HUES6 (cell line): ENCODE data around the gene NUDT17.

ENCODE experiments used
- H3K27ac ChIP-seq: 2 replicates; pipeline ENCODE4 v1.7.0; 2013; ENCODE audit warnings: low read depth, mild to moderate bottlenecking, low read length, inconsistent platforms
- H3K27me3 ChIP-seq: 2 replicates; pipeline ENCODE4 v1.6.1; 2013; ENCODE audit warnings: low read length; ENCODE audit not compliant: control insufficient read depth, insufficient read depth
- H3K36me3 ChIP-seq: 2 replicates; pipeline ENCODE4 v1.6.1; 2013; ENCODE audit warnings: low read length; ENCODE audit not compliant: control insufficient read depth, insufficient read depth
- H3K4me1 ChIP-seq: 2 replicates; pipeline ENCODE4 v1.6.1; 2013; ENCODE audit warnings: low read length; ENCODE audit not compliant: control insufficient read depth, insufficient read depth
- H3K4me3 ChIP-seq: 2 replicates; pipeline ENCODE4 v1.5.1; 2013; ENCODE audit warnings: low read depth, low read length
- H3K9ac ChIP-seq: one replicate; pipeline ENCODE4 v1.6.1; 2013; ENCODE audit warnings: mild to moderate bottlenecking, low read length
- H3K9me3 ChIP-seq: 2 replicates; pipeline ENCODE4 v1.6.1; 2013; ENCODE audit warnings: low read depth, low read length; ENCODE audit not compliant: control insufficient read depth, insufficient read depth

The NUDT17 gene

GRCh38 chr1:145874646-145875045 is 29.2 kb downstream of the NUDT17 start:
- Histone ChIP-seq H3K27me3 (peaks cover 52% of the 10 kb centered on the region), H3K4me1 (peaks cover 16% of the 10 kb centered on the region), H3K36me3 (no peaks in the 10 kb centered on the region), H3K9me3 (no peaks in the 10 kb centered on the region), H3K9ac (no peak overlapping the region), H3K27ac (no peak overlapping the region), H3K4me3 (no peak overlapping the region)

GRCh38 chr1:145877923-145878486 is 32.6 kb downstream of the NUDT17 start:
- Histone ChIP-seq H3K36me3 (no peaks in the 10 kb centered on the region), H3K27ac (no peak overlapping the region), H3K9me3 (no peaks in the 10 kb centered on the region), H3K27me3 (peaks cover 39% of the 10 kb centered on the region), H3K4me3 (no peak overlapping the region), H3K9ac (no peak overlapping the region), H3K4me1 (peaks cover 12% of the 10 kb centered on the region)

GRCh38 chr1:145878724-145879123 is 33.3 kb downstream of the NUDT17 start:
- peaks cover 10% of the 10 kb centered on the region for H3K4me1 ChIP-seq
- no peaks in the 10 kb centered on the region for H3K36me3 ChIP-seq
- no peak overlapping the region for H3K27ac ChIP-seq
- H3K9me3 ChIP-seq = no peaks in the 10 kb centered on the region
- no peak overlapping the region for H3K9ac ChIP-seq
- H3K4me3 ChIP-seq = no peak overlapping the region
- peaks cover 38% of the 10 kb centered on the region for H3K27me3 ChIP-seq

- Histone ChIP-seq H3K36me3 (no peaks in the 10 kb centered on the region), H3K4me1 (peaks cover 10% of the 10 kb centered on the region), H3K9ac (no peak overlapping the region), H3K27ac (no peak overlapping the region), H3K9me3 (no peaks in the 10 kb centered on the region), H3K4me3 (no peak overlapping the region), H3K27me3 (peaks cover 38% of the 10 kb centered on the region)
Measured at GRCh38 chr1:145879775-145880174, 34.3 kb downstream of the NUDT17 start.

GRCh38 chr1:145884675-145885074 is 39.2 kb downstream of the NUDT17 start:
- Histone ChIP-seq H3K4me3 (no peak overlapping the region), H3K27me3 (peaks cover 29% of the 10 kb centered on the region), H3K4me1 (peaks cover 9% of the 10 kb centered on the region), H3K27ac (no peak overlapping the region), H3K9me3 (no peaks in the 10 kb centered on the region), H3K36me3 (no peaks in the 10 kb centered on the region), H3K9ac (no peak overlapping the region)

- H3K4me1 ChIP-seq = 0 out of 2 replicates have a peak, but pooled peaks cover 5% of the 10 kb centered on the region
- peak within 1 kb of the TSS; percentile 78 for H3K4me3 ChIP-seq
- H3K9ac ChIP-seq = no peak within 1 kb of the TSS
- no peaks in the 10 kb centered on the region for H3K9me3 ChIP-seq
- no peak within 1 kb of the TSS for H3K27ac ChIP-seq
- H3K36me3 ChIP-seq = no peaks in the 10 kb centered on the region
- peaks cover 29% of the 10 kb centered on the region for H3K27me3 ChIP-seq
Measured at GRCh38 chr1:145885738-145886287, 40.4 kb downstream of the NUDT17 start, which contains the start of gene ANKRD35. Gene ANKRD35 (minus strand): TSS chr1:145885866. CDS start chr1:145885758, 108 bp downstream.

- Histone ChIP-seq H3K9ac (no peak overlapping the region), H3K27ac (no peak overlapping the region), H3K4me1 (peaks cover 6% of the 10 kb centered on the region; the same call in 1 of the 2 replicates), H3K36me3 (no peaks in the 10 kb centered on the region), H3K9me3 (no peaks in the 10 kb centered on the region), H3K4me3 (peak overlapping the region; percentile 78), H3K27me3 (peaks cover 29% of the 10 kb centered on the region)
Measured at GRCh38 chr1:145886390-145886789, 41.0 kb downstream of the NUDT17 start.

GRCh38 chr1:145886816-145887215 is 41.4 kb downstream of the NUDT17 start:
- Histone ChIP-seq H3K27me3 (peaks cover 29% of the 10 kb centered on the region), H3K9ac (no peak overlapping the region), H3K27ac (no peak overlapping the region), H3K4me3 (no peak overlapping the region; the same call in 1 of the 2 replicates), H3K36me3 (no peaks in the 10 kb centered on the region), H3K9me3 (no peaks in the 10 kb centered on the region), H3K4me1 (peaks cover 10% of the 10 kb centered on the region)

GRCh38 chr1:145887631-145888030 is 42.2 kb downstream of the NUDT17 start:
- no peak overlapping the region for H3K9ac ChIP-seq
- H3K4me1 ChIP-seq = peaks cover 15% of the 10 kb centered on the region
- H3K9me3 ChIP-seq = no peaks in the 10 kb centered on the region
- H3K4me3 ChIP-seq = no peak overlapping the region
- no peaks in the 10 kb centered on the region for H3K36me3 ChIP-seq
- H3K27me3 ChIP-seq = peaks cover 27% of the 10 kb centered on the region
- no peak overlapping the region for H3K27ac ChIP-seq

GRCh38 chr1:145889722-145890121 is 44.3 kb downstream of the NUDT17 start:
- Histone ChIP-seq H3K9ac (no peak overlapping the region), H3K36me3 (no peaks in the 10 kb centered on the region), H3K9me3 (no peaks in the 10 kb centered on the region), H3K4me1 (peaks cover 15% of the 10 kb centered on the region), H3K27ac (no peak overlapping the region), H3K27me3 (peaks cover 9% of the 10 kb centered on the region), H3K4me3 (no peak overlapping the region)

- H3K4me3 ChIP-seq = no peak overlapping the region
- H3K36me3 ChIP-seq = no peaks in the 10 kb centered on the region
- no peak overlapping the region for H3K9ac ChIP-seq
- no peaks in the 10 kb centered on the region; the same call in 1 of the 2 replicates for H3K27me3 ChIP-seq
- H3K9me3 ChIP-seq = no peaks in the 10 kb centered on the region
- no peak overlapping the region for H3K27ac ChIP-seq
- H3K4me1 ChIP-seq = peaks cover 15% of the 10 kb centered on the region
Measured at GRCh38 chr1:145891143-145891542, 45.7 kb downstream of the NUDT17 start.
